Esophagus squamous epithelium (tissue), 4 donors: ENCODE data around the gene CDC73.
"Not testable (repeated sequence)": the region's sequence is repeated elsewhere in the genome, so short reads cannot be mapped to it uniquely, and the experiment has no call there.

Experiments
- POLR2A ChIP-seq, 4 donors: fragments of 450-650 bp; IDR thresholded peaks; one replicate each; pipeline ENCODE4 v1.6.1; 2017; ENCODE audit warnings: antibody characterized with exemption in 4 of 4, mild to moderate bottlenecking in 4 of 4, moderate library complexity in 3 of 4
- TF ChIP-seq, protein P1 (sequence below), 6 experiments: fragments of 450-650 bp in 4 of 6; fragments of 200-600 bp in 2 of 6; sonication (generic) in 2 of 6; IDR thresholded peaks; one replicate each; pipeline ENCODE4 v1.5.1; 2016 to 2019; ENCODE audit warnings: antibody characterized with exemption in 6 of 6, mild to moderate bottlenecking in 4 of 6, moderate library complexity in 4 of 6

DNA sequence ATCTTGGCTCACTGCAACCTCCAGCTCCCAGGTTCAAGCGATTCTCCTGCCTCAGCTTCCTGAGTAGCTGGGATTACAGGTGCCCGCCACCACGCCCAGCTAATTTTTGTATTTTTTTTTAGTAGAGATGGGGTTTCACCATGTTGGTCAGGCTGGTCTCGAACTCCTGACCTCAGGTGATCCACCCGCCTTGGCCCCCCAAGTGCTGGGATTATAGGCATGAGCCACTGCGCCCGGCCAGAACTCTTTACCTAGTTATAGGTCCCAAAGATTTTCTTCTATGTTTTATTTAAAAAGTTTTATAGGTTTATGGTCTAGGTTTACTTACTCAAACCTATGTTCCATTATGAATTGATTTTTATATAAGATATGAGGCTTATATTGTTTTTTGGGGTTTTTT, 145.0 kb downstream of the CDC73 start:
- TF ChIP-seq, protein P1, sequence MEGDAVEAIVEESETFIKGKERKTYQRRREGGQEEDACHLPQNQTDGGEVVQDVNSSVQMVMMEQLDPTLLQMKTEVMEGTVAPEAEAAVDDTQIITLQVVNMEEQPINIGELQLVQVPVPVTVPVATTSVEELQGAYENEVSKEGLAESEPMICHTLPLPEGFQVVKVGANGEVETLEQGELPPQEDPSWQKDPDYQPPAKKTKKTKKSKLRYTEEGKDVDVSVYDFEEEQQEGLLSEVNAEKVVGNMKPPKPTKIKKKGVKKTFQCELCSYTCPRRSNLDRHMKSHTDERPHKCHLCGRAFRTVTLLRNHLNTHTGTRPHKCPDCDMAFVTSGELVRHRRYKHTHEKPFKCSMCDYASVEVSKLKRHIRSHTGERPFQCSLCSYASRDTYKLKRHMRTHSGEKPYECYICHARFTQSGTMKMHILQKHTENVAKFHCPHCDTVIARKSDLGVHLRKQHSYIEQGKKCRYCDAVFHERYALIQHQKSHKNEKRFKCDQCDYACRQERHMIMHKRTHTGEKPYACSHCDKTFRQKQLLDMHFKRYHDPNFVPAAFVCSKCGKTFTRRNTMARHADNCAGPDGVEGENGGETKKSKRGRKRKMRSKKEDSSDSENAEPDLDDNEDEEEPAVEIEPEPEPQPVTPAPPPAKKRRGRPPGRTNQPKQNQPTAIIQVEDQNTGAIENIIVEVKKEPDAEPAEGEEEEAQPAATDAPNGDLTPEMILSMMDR (IDR thresholded peaks at IDR 0.05), result not testable (repeated sequence)
- not testable (repeated sequence) for TF ChIP-seq POLR2A (IDR thresholded peaks at IDR 0.05)
